IMR-90 (cell line): Measurements from ENCODE around the gene SMC4. TPM values are rescaled to one million over a fixed set of nuclear protein-coding genes. Genes with fewer than 3 reads are reported as not detected.

Source experiments
- ATAC-seq: fragments of 200-7000 bp; cut with Tn5 transposase; 2 replicates; pipeline ENCODE4 v1.9.1; 2020; ENCODE audit warnings: low read depth, mild to moderate bottlenecking, moderate library complexity
- BruUV-seq: library from RNA; stranded (reverse); fragments of 400-500 nt; replicated peaks from 2 replicates; lab custom pipeline; 2021; lab: Mats Ljungman, UMichigan
- CTCF ChIA-PET: fragments of 300-600 bp; formaldehyde crosslinking; extraction: SDS; loops from one replicate; lab custom pipeline; 2021; ENCODE audit warnings: antibody characterized with exemption; lab: Yijun Ruan, JAX
- POLR2A ChIA-PET: fragments of 300-600 bp; sonication (Branson Sonifier 250); formaldehyde crosslinking; loops from one replicate; lab custom pipeline; 2022; ENCODE audit warnings: antibody characterized with exemption; ENCODE audit not compliant: unreplicated experiment; lab: Charles Lee
- DNase-seq: peaks from one replicate; pipeline ENCODE4 v3.0.0; 2013
- H2AFZ ChIP-seq: replicated peaks from 2 replicates; pipeline ENCODE3; 2013; ENCODE audit warnings: low read length, mild to moderate bottlenecking; ENCODE audit not compliant: poor library complexity
- H2AK5ac ChIP-seq: 2 replicates; pipeline ENCODE4 v1.6.1; 2013; ENCODE audit warnings: low read depth, low read length, inconsistent platforms
- H2AK9ac ChIP-seq: replicated peaks from 2 replicates; pipeline ENCODE3; 2013; ENCODE audit warnings: mild to moderate bottlenecking, low read depth, low read length, moderate library complexity; ENCODE audit not compliant: poor library complexity
- H2BK120ac ChIP-seq: 2 replicates; pipeline ENCODE4 v1.6.1; 2013; ENCODE audit warnings: low read depth, low read length, inconsistent platforms
- H2BK15ac ChIP-seq: 3 replicates; pipeline ENCODE4 v1.6.1; 2013; ENCODE audit warnings: low read depth, low read length, inconsistent platforms
- H2BK20ac ChIP-seq: 2 replicates; pipeline ENCODE4 v1.6.1; 2013; ENCODE audit warnings: low read depth, mild to moderate bottlenecking, inconsistent platforms, low read length, moderate library complexity
- H2BK5ac ChIP-seq: 2 replicates; pipeline ENCODE4 v1.6.1; 2013; ENCODE audit warnings: mild to moderate bottlenecking, low read depth, low read length, inconsistent platforms; ENCODE audit not compliant: poor library complexity, severe bottlenecking
- H3K14ac ChIP-seq: replicated peaks from 2 replicates; pipeline ENCODE4 v1.6.1; 2013; ENCODE audit warnings: low read depth, low read length, inconsistent platforms
- H3K18ac ChIP-seq: 2 replicates; pipeline ENCODE4 v1.6.1; 2013; ENCODE audit warnings: low read depth, low read length, control low read depth
- H3K23ac ChIP-seq: 2 replicates; pipeline ENCODE4 v1.6.1; 2013; ENCODE audit warnings: low read depth, low read length, inconsistent platforms
- H3K27ac ChIP-seq: 2 replicates; pipeline ENCODE4 v1.5.1; 2013; ENCODE audit warnings: mild to moderate bottlenecking, control low read depth, low read length; ENCODE audit not compliant: insufficient read depth
- H3K27me3 ChIP-seq: 2 replicates; pipeline ENCODE4 v1.6.1; 2013; ENCODE audit warnings: low read length; ENCODE audit not compliant: control insufficient read depth, insufficient read depth
- H3K36me3 ChIP-seq: 2 replicates; pipeline ENCODE4 v1.6.1; 2013; ENCODE audit warnings: low read length, mixed read lengths; ENCODE audit not compliant: control insufficient read depth, insufficient read depth
- H3K4ac ChIP-seq: 2 replicates; pipeline ENCODE4 v1.6.1; 2013; ENCODE audit warnings: low read depth, low read length, inconsistent platforms
- H3K4me1 ChIP-seq: 2 replicates; pipeline ENCODE4 v1.6.1; 2013; ENCODE audit warnings: low read length, mixed read lengths; ENCODE audit not compliant: control insufficient read depth, insufficient read depth
- H3K4me2 ChIP-seq: 2 replicates; pipeline ENCODE4 v1.6.1; 2013; ENCODE audit warnings: low read depth, mild to moderate bottlenecking, control low read depth, low read length, moderate library complexity
- H3K4me3 ChIP-seq: 2 replicates; pipeline ENCODE4 v1.5.1; 2013; ENCODE audit warnings: low read depth, mild to moderate bottlenecking, control low read depth, low read length, moderate library complexity; ENCODE audit not compliant: insufficient read depth
- H3K56ac ChIP-seq: 2 replicates; pipeline ENCODE4 v1.6.1; 2013; ENCODE audit warnings: low read length, inconsistent platforms; ENCODE audit not compliant: insufficient read depth; ENCODE audit errors: extremely low read depth
- H3K79me1 ChIP-seq, 2 experiments: 2 replicates each; pipeline ENCODE4 v1.6.1; 2013; ENCODE audit warnings: low read length in 2 of 2, inconsistent platforms in 1 of 2, low read depth in 1 of 2
- H3K9ac ChIP-seq: 2 replicates; pipeline ENCODE4 v1.6.1; 2013; ENCODE audit warnings: low read depth, low read length, control low read depth
- H3K9me1 ChIP-seq: 2 replicates; pipeline ENCODE4 v1.6.1; 2013; ENCODE audit warnings: low read length, inconsistent platforms; ENCODE audit not compliant: insufficient read depth
- H3K9me3 ChIP-seq: 2 replicates; pipeline ENCODE4 v1.6.1; 2013; ENCODE audit warnings: low read length; ENCODE audit not compliant: control insufficient read depth, insufficient read depth
- H4K20me1 ChIP-seq: 2 replicates; pipeline ENCODE4 v1.6.1; 2013; ENCODE audit warnings: low read length, inconsistent platforms; ENCODE audit not compliant: insufficient read depth
- H4K5ac ChIP-seq: 2 replicates; pipeline ENCODE4 v1.6.1; 2013; ENCODE audit warnings: mild to moderate bottlenecking, low read depth, low read length, control low read depth
- H4K8ac ChIP-seq, 2 experiments: 2 replicates each; pipeline ENCODE4 v1.6.1; 2013; ENCODE audit warnings: low read depth in 2 of 2, low read length in 2 of 2, control low read depth in 1 of 2, inconsistent platforms in 1 of 2
- H4K91ac ChIP-seq: 2 replicates; pipeline ENCODE4 v1.6.1; 2013; ENCODE audit warnings: low read depth, low read length, inconsistent platforms; ENCODE audit not compliant: insufficient read depth
- CEBPB ChIP-seq: IDR thresholded peaks from 2 replicates; pipeline ENCODE4 v1.6.1; 2012; ENCODE audit warnings: low read depth, low read length, improper control_type of control experiment
- WGBS, 2 experiments: methylation state at CpG; one replicate each; pipeline versions ENCODE4 v1.1.5 to v1.1.7; 2013; ENCODE audit warnings: missing lambda C conversion rate in 2 of 2; ENCODE audit not compliant: insufficient read length in 1 of 2; ENCODE audit errors: extremely low coverage in 2 of 2; 5-methylcytosine and 5-hydroxymethylcytosine counted together
- dilution Hi-C: fragments of 300-500 bp; cut with HindIII; formaldehyde crosslinking; loops from one replicate; pipeline ENCODE4 v1.14.3; 2018; ENCODE audit warnings: low sequenced_read_pairs; ENCODE audit not compliant: unreplicated experiment
- in situ Hi-C: fragments of 300-500 bp; cut with MboI; formaldehyde crosslinking; loops from 3 replicates; pipeline ENCODE4 v1.14.3; 2019; ENCODE audit warnings: low sequenced_read_pairs, inconsistent platforms, mixed read lengths
- intact Hi-C: fragments of 100-400 bp; cut with micrococcal nuclease; formaldehyde crosslinking; loops from 2 replicates; pipeline ENCODE4 v1.10.0; 2022
- polyA plus RNA-seq, 3 experiments: library from polyadenylated mRNA; depleted of rRNA; stranded (reverse); fragments of >200 nt; gene quantifications; 2 replicates each; pipeline ENCODE4 v1.2.3, GENCODE V29; 2012; ENCODE audit warnings: low replicate concordance in 1 of 3
- total RNA-seq: library from RNA; depleted of rRNA; stranded (reverse); fragments of >200 nt; gene quantifications from 2 replicates; pipeline ENCODE4 v1.2.3, GENCODE V29; 2012
- TF ChIP-seq, protein P1 (sequence below): fragments of 150-350 bp; IDR thresholded peaks from 2 replicates; pipeline ENCODE4 v1.6.1; 2017; ENCODE audit warnings: mild to moderate bottlenecking, antibody characterized with exemption, low read length, low read depth

Gene SMC4
- total and polyA plus RNA-seq, 2 of the 4 experiments (the other 2 are of a cell fraction), result 48.8 to 50.1 TPM

DNA sequence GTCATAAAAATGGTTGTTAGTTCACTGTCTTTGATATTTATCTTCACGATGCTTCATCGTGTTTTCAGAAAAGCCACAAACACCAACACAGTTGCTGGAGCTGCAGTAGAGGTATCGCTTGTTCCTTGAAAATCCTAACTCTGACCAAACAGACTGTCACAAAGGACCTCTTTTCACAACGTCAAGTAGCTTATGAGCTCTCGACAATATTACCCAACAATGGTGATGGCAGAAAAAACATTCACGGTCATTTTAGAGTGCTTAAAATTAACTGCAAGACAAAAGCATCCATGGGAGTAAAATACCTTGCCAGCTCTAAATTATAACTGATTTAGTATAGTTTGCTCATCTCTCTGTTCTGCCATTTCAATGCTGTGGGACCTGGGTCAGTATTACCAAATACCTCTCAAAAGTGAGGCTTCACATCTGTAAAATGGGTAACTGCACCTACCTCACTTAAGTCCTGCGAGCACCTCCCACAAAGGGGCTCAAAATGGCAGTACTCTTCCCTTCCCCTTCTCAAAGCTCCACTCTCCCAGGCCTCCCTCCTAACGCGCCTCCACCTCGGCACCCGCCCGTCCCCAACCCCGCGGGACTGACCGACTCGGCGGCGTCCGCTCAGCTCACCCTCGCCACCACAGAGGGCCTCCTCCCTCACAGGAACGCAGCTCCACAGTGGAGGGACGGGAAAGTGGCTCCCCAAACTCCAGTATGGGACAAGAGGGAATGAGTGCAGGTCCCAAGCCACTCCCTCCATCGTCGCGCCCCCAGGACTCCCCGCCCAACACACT is 49.6 kb downstream of the SMC4 start:
- Histone ChIP-seq H2BK20ac (peak overlapping the region; percentile 87), H3K4me2 (peak overlapping the region; percentile 70), H4K91ac (peak overlapping the region; percentile 94), H3K27ac (peak overlapping the region; percentile 65), H2AK5ac (peak overlapping the region; percentile 41), H2BK120ac (peak overlapping the region; percentile 95), H3K9me3 (no peaks in the 10 kb centered on the region), H3K27me3 (no peaks in the 10 kb centered on the region), H3K36me3 (peaks cover 3% of the 10 kb centered on the region; the same call in 1 of the 2 replicates), H2AK9ac (peak overlapping the region; percentile 99), H3K4me1 (peaks cover 10% of the 10 kb centered on the region), H3K79me1 (peaks cover 6 to 33% of the 10 kb centered on the region in 2 experiments; a peak in 2 of 4 replicates), H3K9ac (peak overlapping the region; percentile 54), H4K5ac (peak overlapping the region; percentile 92; the same call in 1 of the 2 replicates), H3K18ac (peak overlapping the region; percentile 65), H3K4ac (peak overlapping the region; percentile 95), H3K14ac (peak overlapping the region; percentile 98), H4K8ac (peak overlapping the region; percentile 12 to 70), H3K4me3 (peak overlapping the region; percentile 68), H3K23ac (peak overlapping the region; percentile 97), H2BK5ac (peak overlapping the region; percentile 90), H4K20me1 (peaks cover 7% of the 10 kb centered on the region; the same call in 1 of the 2 replicates), H2BK15ac (peak overlapping the region; percentile 61; the same call in 2 of the 3 replicates), H3K9me1 (peaks cover 6% of the 10 kb centered on the region; the same call in 1 of the 2 replicates), H2AFZ (peak overlapping the region; percentile 98), H3K56ac (peak overlapping the region; percentile 95)
- in situ Hi-C loops, result no loop called here
- intact Hi-C loops, result loop anchor here (1.0 to 2.0 kb wide), 3 partner anchors 30 to 46 kb away; no protein-coding TSS in a partner anchor
- DNase-seq, result peak; percentile 55
- 0% methylated on average over 5 of the region's 26 CpGs; no CpG with 5 or more reads in 1 of the 2 experiments for WGBS, 2 experiments
- 0 out of 2 replicates have a peak, but pooled peaks have one; percentile 18 for TF ChIP-seq CEBPB
- TF ChIP-seq, protein P1, sequence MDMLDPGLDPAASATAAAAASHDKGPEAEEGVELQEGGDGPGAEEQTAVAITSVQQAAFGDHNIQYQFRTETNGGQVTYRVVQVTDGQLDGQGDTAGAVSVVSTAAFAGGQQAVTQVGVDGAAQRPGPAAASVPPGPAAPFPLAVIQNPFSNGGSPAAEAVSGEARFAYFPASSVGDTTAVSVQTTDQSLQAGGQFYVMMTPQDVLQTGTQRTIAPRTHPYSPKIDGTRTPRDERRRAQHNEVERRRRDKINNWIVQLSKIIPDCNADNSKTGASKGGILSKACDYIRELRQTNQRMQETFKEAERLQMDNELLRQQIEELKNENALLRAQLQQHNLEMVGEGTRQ, result no peak
- dilution Hi-C loops, result no loop called here
- ChIA-PET CTCF (interaction anchor here (1.0 kb wide), 1 partner anchor 31 kb away, joined by 4 read pairs; no protein-coding TSS in a partner anchor), POLR2A (interaction anchor here (0.5 to 1.1 kb wide), 2 partner anchors 53 to 286 kb away, joined by 4 read pairs; no protein-coding TSS in a partner anchor)
- peak; percentile 55 for ATAC-seq
- BruUV-seq, result TSS peak; percentile 50
